Prostate gland (tissue), 2 donors: ENCODE data around the gene TSPYL4. TPM values are rescaled to one million over a fixed set of nuclear protein-coding genes. Genes with fewer than 3 reads are reported as not detected.

ENCODE experiments used
- DNase-seq: peaks from one replicate; pipeline ENCODE4 v3.0.0-alpha.2; 2019; ENCODE audit warnings: low spot score
- H3K27ac ChIP-seq, 2 donors: fragments of 200-600 bp; sonication (generic); 2 replicates each; pipeline ENCODE4 v1.5.1; 2017 to 2019
- H3K27me3 ChIP-seq: fragments of 200-600 bp; sonication (generic); replicated peaks from 2 replicates; pipeline ENCODE4 v1.5.1; 2019; ENCODE audit not compliant: insufficient read depth
- H3K36me3 ChIP-seq, 2 donors: fragments of 200-600 bp; sonication (generic); 1 replicate in 1 of 2; 2 replicates in 1 of 2; pipeline versions ENCODE4 v1.5.1 to v1.8.1; 2017 to 2019
- H3K4me1 ChIP-seq: fragments of 200-600 bp; sonication (generic); replicated peaks from 2 replicates; pipeline ENCODE4 v1.5.1; 2019
- H3K4me3 ChIP-seq, 2 donors: fragments of 200-600 bp; sonication (generic); 2 replicates each; pipeline ENCODE4 v1.5.1; 2017 to 2019
- H3K9me3 ChIP-seq: fragments of 200-600 bp; sonication (generic); 2 replicates; pipeline ENCODE4 v1.5.1; 2017
- POLR2A ChIP-seq: fragments of 450-650 bp; IDR thresholded peaks from one replicate; pipeline ENCODE4 v1.6.1; 2016; ENCODE audit warnings: antibody characterized with exemption, mild to moderate bottlenecking
- POLR2AphosphoS5 ChIP-seq: sonication (generic); formaldehyde crosslinking; IDR thresholded peaks from one replicate; pipeline ENCODE4 v1.6.1; 2017; ENCODE audit warnings: antibody characterized with exemption
- WGBS: methylation state at CpG from one replicate; pipeline ENCODE4 v1.1.5; 2018; 5-methylcytosine and 5-hydroxymethylcytosine counted together
- intact Hi-C: fragments of 100-400 bp; cut with DNase I; formaldehyde crosslinking; loops from one replicate; pipeline ENCODE4 v1.14.2; 2022
- total RNA-seq, 2 donors: library from RNA; depleted of rRNA; stranded (reverse); fragments of >200 nt; gene quantifications; one replicate each; pipeline ENCODE4 v1.1.0, GENCODE V29; 2016
- TF ChIP-seq, protein P1 (sequence below), 4 experiments: fragments of 200-600 bp in 2 of 4; fragments of 450-650 bp in 2 of 4; sonication (generic) in 2 of 4; IDR thresholded peaks; 1 replicate in 3 of 4; 2 replicates in 1 of 4; pipeline ENCODE4 v1.5.1; 2016 to 2019; ENCODE audit warnings: antibody characterized with exemption in 4 of 4, mild to moderate bottlenecking in 2 of 4, moderate library complexity in 2 of 4

TSPYL4 gene
- total RNA-seq, 2 donors from 2014 or later, result 26.0 to 33.7 TPM

DNA sequence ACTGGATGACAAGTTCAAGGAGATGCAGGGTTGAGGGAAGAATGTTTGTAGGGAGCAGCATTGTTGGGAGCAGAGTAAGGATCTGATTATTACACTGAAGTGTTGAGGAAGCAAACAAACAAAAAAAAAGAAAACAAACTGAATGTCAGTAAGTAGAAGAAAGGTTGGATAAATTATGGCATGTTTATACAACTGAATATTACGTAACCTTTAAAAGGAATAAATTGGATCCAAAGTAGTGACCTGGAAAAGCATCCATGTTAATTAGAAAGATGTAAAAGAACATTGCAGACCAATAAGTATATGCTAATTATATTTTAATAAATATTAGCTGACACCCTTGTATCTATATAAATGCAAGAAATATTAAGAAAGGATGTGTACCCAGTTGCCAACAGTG lies 38.7 kb upstream of the TSPYL4 start:
- H3K4me1 ChIP-seq, result no peaks in the 10 kb centered on the region
- no peak for TF ChIP-seq POLR2A
- no peak for TF ChIP-seq POLR2AphosphoS5
- H3K36me3 ChIP-seq, result no peaks in the 10 kb centered on the region
- DNase-seq, result no peak
- no peak overlapping the region for H3K4me3 ChIP-seq
- no peaks in the 10 kb centered on the region for H3K27me3 ChIP-seq
- H3K27ac ChIP-seq, result no peak overlapping the region
- WGBS, result 87% methylated on average over 1 of the region's 1 CpG
- intact Hi-C loops, result loop anchor here (10.0 kb wide), 1 partner anchor 62 kb away; no protein-coding TSS in a partner anchor
- no peaks in the 10 kb centered on the region for H3K9me3 ChIP-seq

DNA sequence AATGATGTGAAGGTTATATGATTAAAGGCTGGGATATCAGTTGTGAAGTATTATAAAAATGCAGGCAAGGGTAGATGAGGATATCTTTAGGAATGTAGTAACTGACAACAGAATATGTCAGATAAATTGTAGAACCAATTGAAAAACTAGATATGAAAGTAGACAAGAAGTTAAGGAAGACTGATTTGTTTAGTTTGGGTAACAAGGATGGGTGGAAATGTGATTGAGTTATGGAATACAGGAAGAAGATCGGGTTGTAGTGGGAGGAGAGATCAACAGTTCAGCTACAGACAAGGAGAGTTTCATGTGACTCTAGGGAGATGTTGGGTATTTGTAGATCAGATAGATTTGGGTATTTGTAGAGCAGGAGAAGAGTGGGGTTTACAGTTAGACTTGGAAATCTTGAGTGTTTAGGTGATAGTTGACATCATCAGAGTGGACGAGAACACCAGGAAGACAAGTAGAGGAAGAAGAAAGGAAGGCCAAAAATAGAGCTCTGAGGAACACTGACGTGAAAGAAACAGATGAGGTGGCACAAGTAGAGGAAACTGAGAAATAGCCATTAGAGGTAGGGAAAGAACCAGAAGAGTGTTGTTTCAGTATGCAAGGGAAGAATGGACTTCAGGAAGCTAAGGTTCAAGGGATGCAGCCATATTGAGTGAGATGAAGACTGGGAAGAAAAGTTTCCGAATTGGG lies 38.0 kb upstream of the TSPYL4 start:
- Histone ChIP-seq H3K9me3 (no peaks in the 10 kb centered on the region), H3K36me3 (no peaks in the 10 kb centered on the region), H3K4me1 (no peaks in the 10 kb centered on the region), H3K27ac (no peak overlapping the region), H3K27me3 (no peaks in the 10 kb centered on the region), H3K4me3 (no peak overlapping the region)
- 84% methylated on average over 4 of the region's 4 CpGs for WGBS
- TF ChIP-seq, protein P1, sequence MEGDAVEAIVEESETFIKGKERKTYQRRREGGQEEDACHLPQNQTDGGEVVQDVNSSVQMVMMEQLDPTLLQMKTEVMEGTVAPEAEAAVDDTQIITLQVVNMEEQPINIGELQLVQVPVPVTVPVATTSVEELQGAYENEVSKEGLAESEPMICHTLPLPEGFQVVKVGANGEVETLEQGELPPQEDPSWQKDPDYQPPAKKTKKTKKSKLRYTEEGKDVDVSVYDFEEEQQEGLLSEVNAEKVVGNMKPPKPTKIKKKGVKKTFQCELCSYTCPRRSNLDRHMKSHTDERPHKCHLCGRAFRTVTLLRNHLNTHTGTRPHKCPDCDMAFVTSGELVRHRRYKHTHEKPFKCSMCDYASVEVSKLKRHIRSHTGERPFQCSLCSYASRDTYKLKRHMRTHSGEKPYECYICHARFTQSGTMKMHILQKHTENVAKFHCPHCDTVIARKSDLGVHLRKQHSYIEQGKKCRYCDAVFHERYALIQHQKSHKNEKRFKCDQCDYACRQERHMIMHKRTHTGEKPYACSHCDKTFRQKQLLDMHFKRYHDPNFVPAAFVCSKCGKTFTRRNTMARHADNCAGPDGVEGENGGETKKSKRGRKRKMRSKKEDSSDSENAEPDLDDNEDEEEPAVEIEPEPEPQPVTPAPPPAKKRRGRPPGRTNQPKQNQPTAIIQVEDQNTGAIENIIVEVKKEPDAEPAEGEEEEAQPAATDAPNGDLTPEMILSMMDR (IDR thresholded peaks at IDR 0.05), result no peak
- no peak for TF ChIP-seq POLR2A
- no peak for TF ChIP-seq POLR2AphosphoS5
- intact Hi-C loops, result loop anchor here (10.0 kb wide), 1 partner anchor 63 kb away; no protein-coding TSS in a partner anchor
- DNase-seq, result no peak

DNA sequence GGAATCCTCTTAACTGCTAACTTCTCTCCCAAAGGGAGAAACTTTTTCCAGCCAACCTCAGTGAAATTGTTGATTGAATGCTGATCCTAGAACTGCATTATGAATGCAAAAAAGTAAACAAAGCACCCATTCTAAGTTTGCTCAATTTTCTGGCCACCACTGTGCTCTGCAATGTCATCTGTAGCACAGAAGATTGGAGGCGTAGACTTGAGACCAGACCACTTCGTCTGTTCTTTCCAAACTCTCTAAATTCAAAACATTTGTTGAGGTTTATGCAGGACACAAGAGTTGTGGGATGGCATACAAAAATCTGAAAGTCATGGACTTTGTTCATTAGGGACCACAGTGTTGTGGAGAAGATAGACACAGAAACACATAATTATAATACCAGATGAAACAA lies 36.9 kb upstream of the TSPYL4 start:
- Histone ChIP-seq H3K36me3 (no peaks in the 10 kb centered on the region), H3K9me3 (no peaks in the 10 kb centered on the region), H3K27ac (no peak overlapping the region), H3K4me3 (no peak overlapping the region), H3K4me1 (no peaks in the 10 kb centered on the region), H3K27me3 (no peaks in the 10 kb centered on the region)
- 95% methylated on average over 2 of the region's 2 CpGs for WGBS
- no peak for DNase-seq
- TF ChIP-seq POLR2AphosphoS5, result no peak
- TF ChIP-seq POLR2A, result no peak
- TF ChIP-seq, protein P1 (IDR thresholded peaks at IDR 0.05), result no peak
- intact Hi-C loops, result loop anchor here (10.0 kb wide), 1 partner anchor 64 kb away; no protein-coding TSS in a partner anchor

DNA sequence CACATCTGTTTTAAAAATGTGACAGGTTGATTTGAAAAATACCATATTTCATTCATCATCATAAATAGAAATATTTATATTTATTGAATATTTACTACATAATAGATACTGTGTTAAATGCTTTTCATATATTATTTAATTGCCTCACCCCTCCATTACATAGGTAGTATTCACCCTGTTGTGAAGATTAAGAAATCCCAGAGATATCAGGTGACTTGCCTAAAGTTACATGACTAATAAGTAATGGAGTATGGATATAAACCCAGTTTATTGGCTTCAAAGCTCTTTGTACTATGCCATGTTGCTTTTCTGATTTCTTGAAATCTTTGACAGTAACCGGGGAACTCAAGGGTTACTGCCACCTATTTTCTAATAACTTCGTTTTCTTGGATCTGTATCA lies 36.0 kb upstream of the TSPYL4 start:
- no peaks in the 10 kb centered on the region for H3K36me3 ChIP-seq
- H3K4me1 ChIP-seq, result no peaks in the 10 kb centered on the region
- H3K4me3 ChIP-seq, result no peak overlapping the region
- DNase-seq, result no peak
- intact Hi-C loops, result loop anchor here (5.0 to 10.0 kb wide), 4 partner anchors 65 to 245 kb away; partner anchors contain the start of gene DSE
- no peak overlapping the region for H3K27ac ChIP-seq
- no peaks in the 10 kb centered on the region for H3K27me3 ChIP-seq
- no peaks in the 10 kb centered on the region for H3K9me3 ChIP-seq
- TF ChIP-seq POLR2A, result no peak
- TF ChIP-seq, protein P1 (IDR thresholded peaks at IDR 0.05), result no peak
- no peak for TF ChIP-seq POLR2AphosphoS5
- 88% methylated on average over 2 of the region's 2 CpGs for WGBS

DNA sequence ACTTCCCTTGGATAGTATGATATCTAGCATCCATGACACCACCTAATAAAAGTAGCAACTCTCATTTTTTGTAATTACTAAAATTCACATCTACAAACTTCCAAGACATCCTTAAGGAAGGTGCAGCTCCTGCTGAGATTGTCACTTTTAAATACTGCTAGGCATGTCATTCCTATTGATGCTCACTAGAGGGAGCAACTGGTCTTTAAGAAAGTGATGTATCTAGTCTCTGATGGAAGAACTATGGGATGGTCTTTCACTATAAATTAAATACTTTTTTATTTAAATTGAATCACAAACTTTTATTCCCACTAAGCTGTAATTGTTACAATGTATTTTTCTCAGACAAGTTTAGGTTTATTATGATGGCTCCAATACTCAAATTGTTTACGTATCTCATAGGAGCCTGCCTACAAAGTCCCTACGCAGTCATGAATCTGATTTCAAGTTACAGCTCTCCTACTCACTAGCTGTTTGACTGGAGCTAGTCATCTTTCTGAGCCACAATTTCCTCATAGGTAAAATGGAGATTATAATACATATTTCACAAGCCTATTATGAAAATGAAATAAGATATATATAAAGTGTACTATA lies 33.9 kb upstream of the TSPYL4 start:
- H3K4me3 ChIP-seq, result no peak overlapping the region
- no peaks in the 10 kb centered on the region for H3K36me3 ChIP-seq
- no peak for DNase-seq
- H3K27ac ChIP-seq, result no peak overlapping the region
- H3K27me3 ChIP-seq, result no peaks in the 10 kb centered on the region
- TF ChIP-seq, protein P1 (IDR thresholded peaks at IDR 0.05), result peak; percentile 62 to 87 (median 78)
- no peak for TF ChIP-seq POLR2A
- peak; percentile 7 for TF ChIP-seq POLR2AphosphoS5
- no peaks in the 10 kb centered on the region for H3K9me3 ChIP-seq
- no peaks in the 10 kb centered on the region for H3K4me1 ChIP-seq
- 94% methylated on average over 2 of the region's 2 CpGs for WGBS
- intact Hi-C loops, result loop anchor here (5.0 to 10.0 kb wide), 3 partner anchors 85 to 247 kb away; partner anchors contain the start of gene DSE
